ENCODE results near the gene SBNO2. TPM values are rescaled to one million over a fixed set of nuclear protein-coding genes. Genes with fewer than 3 reads are reported as not detected.

SBNO2 gene
- total and polyA plus RNA-seq, 8 donors, result 16.3 to 74.7 (median 42.7) TPM

GRCh38 chr19:1166872-1167573 is 7.0 kb downstream of the SBNO2 start:
- intact Hi-C loops (cut with DNase I; ENCODE audit: low total_unique reads), result no loop called here
- Histone ChIP-seq H3K27me3 (no peaks in the 10 kb centered on the region), H3K4me1 (peaks cover 41 to 88% (median 75%) of the 10 kb centered on the region in 4 donors), H3K27ac (peak overlapping the region in 2 of 5 donors; percentile 8 to 85), H3K4me3 (no peak overlapping the region), H3K9me3 (no peaks in the 10 kb centered on the region), H3K36me3 (peaks cover 0 to 39% (median 18%) of the 10 kb centered on the region in 4 donors)
- no peak for DNase-seq
- 84 to 91% (median 90%) methylated on average over 13 to 33 of the region's 33 CpGs for WGBS, 5 donors
- no peak for TF ChIP-seq EP300 (IDR thresholded peaks at IDR 0.05)
- no peak for TF ChIP-seq POLR2AphosphoS5 (IDR thresholded peaks at IDR 0.05)
- TF ChIP-seq CTCF (IDR thresholded peaks at IDR 0.05), result no peak
- no peak for TF ChIP-seq POLR2A (IDR thresholded peaks at IDR 0.05)

- H3K27ac ChIP-seq, result peak overlapping the region in 2 of 5 donors; percentile 33 to 46
- peaks cover 0 to 46% (median 26%) of the 10 kb centered on the region in 4 donors for H3K36me3 ChIP-seq
- intact Hi-C loops (cut with DNase I; ENCODE audit: low total_unique reads), result no loop called here
Measured at GRCh38 chr19:1164684-1165531, 9.2 kb downstream of the SBNO2 start.

GRCh38 chr19:1163934-1164683 is 10.0 kb downstream of the SBNO2 start:
- intact Hi-C loops (cut with DNase I; ENCODE audit: low total_unique reads), result no loop called here
- no peak for DNase-seq
- peaks cover 13 to 67% (median 57%) of the 10 kb centered on the region in 4 donors for H3K4me1 ChIP-seq
- H3K27ac ChIP-seq, result peak overlapping the region in 1 of 5 donors; percentile 42
- WGBS, 5 donors, result 61 to 82% (median 77%) methylated on average over 11 to 20 of the region's 20 CpGs
- no peaks in the 10 kb centered on the region for H3K27me3 ChIP-seq
- H3K36me3 ChIP-seq, result peaks cover 0 to 42% (median 26%) of the 10 kb centered on the region in 4 donors
- no peak for TF ChIP-seq EP300 (IDR thresholded peaks at IDR 0.05)
- no peak for TF ChIP-seq POLR2AphosphoS5 (IDR thresholded peaks at IDR 0.05)
- no peak for TF ChIP-seq CTCF (IDR thresholded peaks at IDR 0.05)
- H3K4me3 ChIP-seq, result no peak overlapping the region
- no peaks in the 10 kb centered on the region for H3K9me3 ChIP-seq

More at GRCh38 chr19:1164684-1165531, 9.2 kb downstream of the SBNO2 start:
- TF ChIP-seq POLR2A (IDR thresholded peaks at IDR 0.05), result no peak
- no peak for TF ChIP-seq EP300 (IDR thresholded peaks at IDR 0.05)
- no peak for TF ChIP-seq POLR2AphosphoS5 (IDR thresholded peaks at IDR 0.05)
- no peak for TF ChIP-seq CTCF (IDR thresholded peaks at IDR 0.05)
- WGBS, 5 donors, result 68 to 79% (median 71%) methylated on average over 18 to 21 of the region's 21 CpGs
- Histone ChIP-seq H3K27me3 (no peaks in the 10 kb centered on the region), H3K4me3 (peak overlapping the region in 1 of 4 donors; percentile 14), H3K4me1 (peaks cover 21 to 75% (median 64%) of the 10 kb centered on the region in 4 donors), H3K9me3 (no peaks in the 10 kb centered on the region)
- DNase-seq, result peak in 1 of 2 donors; percentile 38

All from stomach (tissue), 9 donors.